ENCODE measurements around the gene UBAC2.
A peak's percentile ranks its signal among the peaks of the same experiment; 100 is the strongest.

UBAC2 gene

DNA sequence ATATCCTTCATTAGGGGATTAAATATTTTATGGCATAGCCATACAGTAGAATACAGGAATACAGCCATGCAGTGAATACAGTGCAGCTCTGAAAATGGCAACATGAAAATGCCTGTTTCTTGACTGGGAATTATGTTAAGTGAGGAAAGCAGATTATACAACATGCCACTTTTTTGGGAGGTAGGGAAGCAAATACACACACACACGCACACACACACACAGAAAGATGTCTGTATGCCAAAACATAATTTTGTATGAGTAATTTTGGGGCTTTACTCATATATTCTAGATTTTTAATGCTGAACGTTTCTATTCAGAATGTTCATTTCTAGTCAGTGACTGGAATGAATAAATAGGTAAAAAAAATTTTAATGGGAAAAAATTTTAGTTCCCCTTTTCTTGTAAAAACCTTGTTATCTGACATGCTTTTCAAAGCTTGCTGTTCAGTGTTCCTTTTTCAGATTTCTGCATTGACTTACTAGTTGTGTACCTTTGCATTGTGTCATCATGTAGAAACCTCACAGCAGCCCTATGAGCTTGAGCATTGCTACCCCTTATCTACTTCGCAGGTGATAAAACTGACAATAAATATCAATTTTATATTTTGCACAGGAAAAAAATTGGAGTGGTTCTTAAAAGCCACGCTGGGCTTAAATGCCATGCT lies 98.7 kb downstream of the UBAC2 start:
- DNase-seq: no peak

GRCh38 chr13:99299920-99300341 lies 99.3 kb downstream of the UBAC2 start:
- no peak for DNase-seq

- DNase-seq: no peak
These were observed 100.6 kb downstream of the UBAC2 start for GRCh38 chr13:99301056-99301838.

DNA sequence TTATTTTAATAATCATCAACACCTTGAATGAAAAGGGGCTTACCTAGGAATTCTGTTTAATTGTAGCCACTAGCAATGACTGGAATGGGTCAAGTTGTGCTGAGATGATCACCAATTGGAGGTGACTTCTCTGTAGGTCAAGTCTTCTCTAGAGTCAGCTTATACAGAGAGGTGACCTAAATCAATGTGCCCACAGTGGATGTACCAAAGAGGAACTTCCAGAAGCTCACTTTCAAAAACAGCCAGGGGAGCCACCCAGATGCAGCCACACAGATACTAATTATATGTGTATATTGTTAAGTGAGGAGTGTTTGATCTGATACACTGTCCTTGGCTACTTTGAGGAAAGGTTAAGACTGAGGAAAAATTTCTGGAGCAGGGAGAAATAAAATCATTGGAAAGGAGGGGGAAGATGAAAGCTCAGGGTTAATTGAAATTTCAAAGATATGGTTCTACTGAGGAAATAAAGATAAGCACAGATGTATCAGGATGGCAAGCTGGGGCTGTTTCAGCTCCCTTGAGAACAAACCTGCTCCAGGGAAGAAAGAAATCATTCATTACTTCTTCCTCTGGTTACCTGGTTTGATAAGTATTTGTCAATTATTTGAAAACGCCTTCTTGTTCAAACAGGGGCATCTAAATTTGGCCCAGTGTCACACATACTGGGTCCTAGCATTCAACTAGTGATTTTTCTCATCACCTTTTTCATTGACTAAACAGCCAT lies 101.4 kb downstream of the UBAC2 start:
- no peak for DNase-seq

- no peak for DNase-seq
These were observed 102.2 kb downstream of the UBAC2 start for GRCh38 chr13:99302637-99303505.

DNA sequence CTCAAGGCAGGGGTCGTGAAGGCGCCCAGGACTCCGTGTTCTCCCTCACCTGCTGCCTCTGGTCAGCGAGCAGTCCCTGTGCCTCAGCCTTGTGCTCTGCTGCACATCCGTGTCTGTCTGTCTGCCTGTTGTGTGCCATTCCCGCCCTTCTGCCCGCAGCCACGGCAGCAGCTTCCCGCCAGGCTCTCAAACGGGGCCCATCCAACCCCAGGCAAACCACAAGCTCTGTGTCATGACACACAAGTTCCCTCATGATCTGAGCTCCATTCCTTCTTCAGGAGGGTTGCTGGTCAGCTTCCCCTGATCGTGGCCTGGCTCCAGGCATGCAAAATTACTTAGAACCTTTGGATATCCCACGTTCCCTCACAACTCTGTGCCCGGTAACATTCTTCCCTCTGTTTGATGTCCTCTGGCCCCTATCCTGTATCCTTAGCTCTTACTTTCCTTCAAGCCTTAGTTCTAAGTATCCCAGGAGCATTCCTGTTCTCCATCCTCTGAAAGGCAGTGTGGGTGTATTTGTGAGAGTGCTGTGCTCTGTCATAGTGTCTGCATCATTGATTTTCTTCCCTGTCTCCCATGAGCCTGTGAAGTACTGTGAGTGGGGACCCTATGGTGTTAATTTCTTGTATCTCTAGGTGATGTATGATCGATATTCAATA lies 103.3 kb downstream of the UBAC2 start:
- DNase-seq: peak; percentile 80

GRCh38 chr13:99304541-99304940 lies 103.9 kb downstream of the UBAC2 start:
- no peak for DNase-seq

DNA sequence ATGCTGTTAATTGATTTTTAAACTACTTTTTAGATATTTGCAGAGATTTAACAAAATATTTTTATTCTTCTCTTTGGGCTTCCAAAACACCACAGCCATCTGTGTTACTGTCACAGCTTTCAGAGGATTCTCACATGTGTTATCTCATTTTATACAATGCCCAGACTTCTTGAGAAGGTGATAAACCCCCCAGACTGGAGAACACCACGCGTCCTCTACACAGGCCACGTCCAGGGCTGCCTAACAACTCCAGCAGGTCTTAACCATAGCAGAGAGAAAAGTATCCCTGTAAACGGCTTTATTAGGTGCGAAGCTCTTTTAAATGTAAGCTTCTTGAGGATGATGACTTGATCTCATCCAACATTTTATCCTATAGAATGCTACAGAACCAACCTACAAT lies 104.5 kb downstream of the UBAC2 start:
- DNase-seq: no peak

GRCh38 chr13:99305566-99305965 lies 104.9 kb downstream of the UBAC2 start:
- DNase-seq: no peak

GRCh38 chr13:99307247-99307646 lies 106.6 kb downstream of the UBAC2 start, which contains the start of gene GPR183:
TSS of gene GPR183 (minus strand) at chr13:99307399. CDS start at chr13:99296145, 11,254 bp downstream.
- no peak for DNase-seq

DNA sequence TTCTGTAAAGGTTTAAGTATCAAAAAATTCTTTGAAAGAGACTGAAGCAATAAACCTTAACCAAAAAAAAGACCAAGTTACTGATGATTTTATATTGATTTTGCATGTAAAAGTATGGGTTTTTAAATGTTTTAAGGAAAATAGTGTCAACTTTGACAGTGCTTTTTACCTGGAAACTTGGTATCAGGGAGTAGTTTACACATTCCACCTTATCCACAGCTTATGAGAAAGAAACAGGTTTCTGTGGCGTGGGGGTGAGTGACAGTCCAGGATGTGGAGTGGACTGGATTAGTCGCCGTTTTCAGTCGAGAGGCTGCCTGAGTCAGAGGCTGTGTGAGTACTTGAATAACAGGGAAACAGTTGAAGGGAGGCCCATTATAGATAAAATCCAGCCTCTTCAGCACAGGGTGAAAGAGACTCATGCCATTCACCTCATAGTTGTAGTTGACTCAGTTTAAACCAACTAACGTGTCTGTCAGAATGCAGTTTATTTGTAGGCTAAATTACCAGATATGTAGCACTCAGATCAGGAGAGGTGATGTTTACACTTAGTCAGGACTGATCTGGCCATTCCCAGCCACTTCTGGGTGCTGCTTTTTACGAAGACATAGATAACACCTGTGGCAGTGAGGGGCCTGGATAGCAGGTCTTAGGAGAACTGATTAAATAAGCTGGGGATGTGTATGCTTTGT lies 107.1 kb downstream of the UBAC2 start:
- peak; percentile 89 for DNase-seq

DNA sequence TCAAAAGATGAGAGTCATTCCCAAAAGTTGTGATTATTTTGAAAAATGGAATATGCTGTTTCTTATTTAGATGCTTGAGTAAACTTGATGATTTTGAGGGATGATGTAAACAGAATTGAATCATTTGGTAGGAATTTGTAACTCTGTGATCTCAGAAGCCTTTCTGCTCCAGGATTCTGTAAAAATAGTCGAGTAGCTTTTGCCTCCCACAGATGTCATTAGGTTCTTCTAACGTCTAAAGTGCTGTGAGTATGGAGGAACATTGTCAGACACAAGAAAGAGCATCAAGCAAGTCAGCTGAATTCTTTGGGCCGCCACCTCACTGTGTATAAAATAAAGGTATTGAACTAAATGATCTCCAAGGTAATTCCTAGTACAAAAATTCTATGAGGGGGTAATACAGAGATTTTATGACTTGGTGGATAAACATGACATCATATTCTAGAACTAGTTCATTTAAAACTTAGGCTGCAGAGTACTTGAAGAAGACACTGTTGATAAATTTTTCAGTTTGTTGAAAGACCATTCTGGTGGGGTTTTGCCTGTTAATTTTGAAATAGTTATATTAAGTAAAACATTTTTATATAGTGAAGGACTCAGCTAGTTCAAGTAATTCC lies 107.9 kb downstream of the UBAC2 start:
- DNase-seq: no peak

DNA sequence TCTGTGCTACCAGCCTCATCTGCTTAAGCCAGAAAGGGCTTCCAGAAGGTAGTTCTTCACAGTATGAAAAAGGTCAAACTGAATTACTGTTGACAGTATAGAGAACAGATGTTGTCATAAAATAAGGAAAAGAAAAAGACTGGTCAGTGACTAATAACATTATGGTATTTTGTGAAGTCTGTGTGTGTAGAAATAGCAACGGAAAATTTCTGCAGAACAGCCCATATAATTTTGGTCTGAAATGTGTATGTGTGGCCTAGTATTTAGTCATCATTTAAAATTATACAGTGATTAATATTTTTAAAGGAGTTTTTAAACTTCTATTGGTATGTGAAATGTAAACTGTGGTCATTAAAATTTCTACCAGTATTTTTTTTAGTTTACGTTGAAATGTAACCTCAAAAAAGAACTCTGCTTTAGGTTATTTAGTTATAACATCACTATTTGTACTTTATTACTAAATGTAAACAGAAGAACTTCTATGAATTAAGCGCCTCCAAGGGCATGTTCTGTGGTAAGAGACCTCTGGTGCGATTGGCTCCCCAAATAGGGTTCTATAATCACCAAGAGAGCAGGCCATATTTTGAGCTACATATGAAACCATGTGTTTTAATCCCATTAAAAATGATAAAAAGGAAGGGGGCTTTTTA lies 109.9 kb downstream of the UBAC2 start:
- no peak for DNase-seq

GRCh38 chr13:99311137-99311536 lies 110.5 kb downstream of the UBAC2 start:
- peak; percentile 59 for DNase-seq

DNA sequence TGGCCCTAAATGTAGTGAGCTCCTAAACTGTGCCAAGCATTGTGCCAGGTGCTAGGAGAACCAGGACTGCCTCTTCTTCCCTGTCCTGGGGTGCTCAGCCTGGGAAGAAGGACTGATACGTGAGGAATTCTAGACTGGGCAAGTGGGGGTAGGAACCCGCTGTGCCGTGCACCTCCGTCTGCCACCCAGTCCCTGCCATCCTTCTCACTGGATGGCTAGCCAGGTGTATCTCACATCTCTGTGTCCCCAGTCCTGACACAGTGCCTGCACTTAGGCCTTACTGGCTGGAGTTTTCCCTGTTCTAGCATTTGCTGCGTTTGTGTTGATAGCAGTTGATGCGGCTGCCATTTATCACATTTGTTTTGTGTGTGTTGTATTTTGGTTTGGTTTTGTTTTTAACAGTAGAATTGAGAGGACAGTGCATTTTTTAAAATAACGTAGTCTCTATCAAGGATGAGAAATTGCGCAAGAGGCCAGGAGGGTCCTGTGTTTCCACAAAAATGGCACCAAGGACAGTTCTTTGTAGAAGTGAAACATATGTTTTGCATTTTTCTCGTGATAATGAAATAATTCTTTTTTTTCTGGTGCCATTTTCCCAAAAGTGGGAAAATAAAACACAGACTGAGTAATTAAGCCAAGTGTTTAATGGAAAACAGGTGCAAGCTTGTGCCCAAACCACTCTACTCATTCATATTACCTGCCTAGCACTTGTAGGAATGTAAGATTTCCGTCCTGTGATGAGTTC lies 111.3 kb downstream of the UBAC2 start:
- no peak for DNase-seq

DNA sequence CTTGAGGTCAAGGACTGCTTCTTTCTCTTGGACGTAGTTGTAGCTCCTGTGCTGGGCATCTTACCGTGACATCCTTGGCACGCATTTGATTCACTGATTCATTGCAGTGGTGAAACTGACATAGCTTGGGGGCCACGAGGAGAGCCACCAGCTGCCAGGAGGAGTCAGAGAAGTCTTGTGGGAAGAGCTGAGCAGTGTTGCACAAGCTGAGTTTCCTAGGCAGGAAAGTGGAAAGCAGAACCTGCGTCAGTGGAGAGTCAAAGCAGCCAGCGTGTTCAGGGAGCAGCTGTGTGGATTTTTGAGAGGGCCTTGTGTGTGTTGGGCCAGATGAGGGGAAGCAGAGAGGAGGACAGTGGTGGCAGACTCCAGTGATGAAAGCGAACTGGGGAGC lies 111.8 kb downstream of the UBAC2 start:
- peak; percentile 63 for DNase-seq

DNA sequence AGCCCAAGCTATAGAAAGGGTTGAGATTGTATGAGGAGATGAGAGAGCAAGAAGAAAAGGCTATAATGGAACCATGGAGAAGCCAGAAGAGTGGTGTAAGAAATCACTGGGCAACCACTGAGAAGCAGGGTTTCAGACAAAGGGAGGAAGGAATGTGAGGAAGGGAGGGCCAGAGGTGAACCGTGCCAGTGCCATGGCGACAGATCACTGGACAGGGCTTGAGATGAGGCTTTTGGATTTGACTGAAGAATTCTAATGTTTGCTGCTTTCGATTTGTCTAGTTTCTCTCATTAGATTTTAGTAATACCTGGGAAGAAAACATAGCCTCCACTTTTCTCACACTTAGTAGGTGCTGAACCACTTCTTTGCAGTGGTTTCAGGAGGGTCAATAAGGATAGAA lies 112.8 kb downstream of the UBAC2 start:
- DNase-seq: no peak

- DNase-seq: no peak
These were observed 113.3 kb downstream of the UBAC2 start for GRCh38 chr13:99313941-99314340.

GRCh38 chr13:99314640-99315176 lies 114.1 kb downstream of the UBAC2 start:
- DNase-seq: peak; percentile 83
